ENCODE measurements around the gene GJD2.

The GJD2 gene

DNA sequence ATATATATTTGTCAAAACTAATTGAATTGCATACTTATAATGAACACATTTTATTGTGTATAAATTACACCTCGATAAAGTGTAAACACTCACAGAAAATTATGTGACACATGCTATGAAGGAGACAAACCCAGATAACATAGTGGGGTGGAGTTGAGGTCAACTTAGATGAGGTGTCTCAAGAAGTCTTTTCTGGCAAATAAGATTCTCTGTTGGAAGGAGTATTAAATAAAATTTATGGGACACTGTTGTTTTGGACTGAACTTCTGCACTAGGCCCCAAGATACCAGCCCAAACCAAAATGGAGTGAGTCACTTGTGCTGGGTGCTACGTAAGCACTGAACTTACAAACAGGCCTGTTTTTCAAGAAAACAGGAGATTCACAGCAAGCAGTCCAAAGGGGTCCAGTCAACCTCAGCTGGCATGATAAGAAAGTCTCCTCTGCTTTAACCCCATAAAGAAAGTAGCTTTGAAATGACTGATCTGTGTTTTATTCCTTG is 21.9 kb upstream of the GJD2 start:
- Histone ChIP-seq H3K4me3 (ENCODE audit: low read length, poor library complexity, severe bottlenecking) (no peak overlapping the region), H3K4me2 (ENCODE audit: low read depth, low read length, poor library complexity, severe bottlenecking) (no peak overlapping the region), H4K20me1 (ENCODE audit: insufficient read depth, low read length, poor library complexity, severe bottlenecking) (no peaks in the 10 kb centered on the region), H3K9me3 (ENCODE audit: insufficient read depth, low read depth, low read length) (no peaks in the 10 kb centered on the region), H3K9ac (ENCODE audit: low read depth, low read length, poor library complexity, severe bottlenecking) (no peak overlapping the region), H2AFZ (ENCODE audit: low read length) (no peak overlapping the region), H3K79me2 (ENCODE audit: insufficient read depth, low read length) (no peaks in the 10 kb centered on the region), H3K4me1 (ENCODE audit: insufficient read depth, low read length, poor library complexity, severe bottlenecking) (no peaks in the 10 kb centered on the region), H3K9me2 (replicated peaks; ENCODE audit: low read depth, low read length) (no peaks in the 10 kb centered on the region), H3K36me3 (ENCODE audit: insufficient read depth, low read length) (no peaks in the 10 kb centered on the region), H3F3A (ENCODE audit: low read depth) (no peaks in the 10 kb centered on the region), H3K27me3 (ENCODE audit: insufficient read depth, low read length, poor library complexity, severe bottlenecking) (no peaks in the 10 kb centered on the region)
- no peak for TF ChIP-seq EZH2phosphoT487 (IDR thresholded peaks at IDR 0.05; ENCODE audit: borderline replicate concordance)
- TF ChIP-seq CTCF (conservative IDR thresholded peaks at IDR 0.05; ENCODE audit: low read length): no peak

- no peaks in the 10 kb centered on the region for H3K27me3 ChIP-seq (ENCODE audit: insufficient read depth, low read length, poor library complexity, severe bottlenecking)
- H3K9me3 ChIP-seq (ENCODE audit: insufficient read depth, low read depth, low read length): no peaks in the 10 kb centered on the region
- H3K4me1 ChIP-seq (ENCODE audit: insufficient read depth, low read length, poor library complexity, severe bottlenecking): no peaks in the 10 kb centered on the region
- no peak overlapping the region for H3K4me3 ChIP-seq (ENCODE audit: low read length, poor library complexity, severe bottlenecking)
- no peaks in the 10 kb centered on the region for H3K36me3 ChIP-seq (ENCODE audit: insufficient read depth, low read length)
- H3K9me2 ChIP-seq (replicated peaks; ENCODE audit: low read depth, low read length): no peaks in the 10 kb centered on the region
- no peaks in the 10 kb centered on the region for H4K20me1 ChIP-seq (ENCODE audit: insufficient read depth, low read length, poor library complexity, severe bottlenecking)
- no peak for TF ChIP-seq CTCF (conservative IDR thresholded peaks at IDR 0.05; ENCODE audit: low read length)
- TF ChIP-seq EZH2phosphoT487 (IDR thresholded peaks at IDR 0.05; ENCODE audit: borderline replicate concordance): no peak
- no peak overlapping the region for H3K9ac ChIP-seq (ENCODE audit: low read depth, low read length, poor library complexity, severe bottlenecking)
- H3K79me2 ChIP-seq (ENCODE audit: insufficient read depth, low read length): no peaks in the 10 kb centered on the region
- no peak overlapping the region for H2AFZ ChIP-seq (ENCODE audit: low read length)
- H3F3A ChIP-seq (ENCODE audit: low read depth): no peaks in the 10 kb centered on the region
- H3K4me2 ChIP-seq (ENCODE audit: low read depth, low read length, poor library complexity, severe bottlenecking): no peak overlapping the region
Observed at GRCh38 chr15:34773917-34774316, 19.1 kb upstream of the GJD2 start.

DNA sequence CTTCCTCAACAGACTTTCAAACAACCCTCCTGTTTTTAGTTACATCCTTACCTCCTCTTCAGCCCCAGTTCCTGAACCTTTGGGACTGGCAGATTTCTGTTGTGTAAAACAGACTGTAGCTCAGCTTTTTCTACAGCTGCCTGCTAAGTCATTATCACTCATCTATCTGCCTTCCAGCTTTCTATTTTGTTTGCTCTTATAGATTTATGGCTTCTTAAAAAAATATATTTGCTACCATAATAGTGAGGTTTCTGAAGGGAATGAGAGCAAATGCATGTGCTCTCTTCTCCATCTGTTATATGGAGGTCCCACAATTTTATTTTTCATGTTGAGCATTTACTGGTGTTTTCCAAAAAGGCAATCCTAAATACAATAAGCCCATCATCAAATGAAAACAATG is 18.2 kb upstream of the GJD2 start:
- Histone ChIP-seq H3F3A (ENCODE audit: low read depth) (no peaks in the 10 kb centered on the region), H3K9me2 (replicated peaks; ENCODE audit: low read depth, low read length) (no peaks in the 10 kb centered on the region), H3K4me2 (ENCODE audit: low read depth, low read length, poor library complexity, severe bottlenecking) (no peak overlapping the region), H2AFZ (ENCODE audit: low read length) (no peak overlapping the region), H3K27me3 (ENCODE audit: insufficient read depth, low read length, poor library complexity, severe bottlenecking) (no peaks in the 10 kb centered on the region), H3K4me1 (ENCODE audit: insufficient read depth, low read length, poor library complexity, severe bottlenecking) (no peaks in the 10 kb centered on the region), H3K9me3 (ENCODE audit: insufficient read depth, low read depth, low read length) (no peaks in the 10 kb centered on the region), H4K20me1 (ENCODE audit: insufficient read depth, low read length, poor library complexity, severe bottlenecking) (no peaks in the 10 kb centered on the region), H3K9ac (ENCODE audit: low read depth, low read length, poor library complexity, severe bottlenecking) (no peak overlapping the region), H3K36me3 (ENCODE audit: insufficient read depth, low read length) (no peaks in the 10 kb centered on the region), H3K79me2 (ENCODE audit: insufficient read depth, low read length) (no peaks in the 10 kb centered on the region), H3K4me3 (ENCODE audit: low read length, poor library complexity, severe bottlenecking) (no peak overlapping the region)
- no peak for TF ChIP-seq CTCF (conservative IDR thresholded peaks at IDR 0.05; ENCODE audit: low read length)

Measured in Loucy (cell line).